Mucosa of descending colon (tissue), 3 donors: ENCODE measurements around the gene DDN. TPM values are rescaled to one million over a fixed set of nuclear protein-coding genes. Genes with fewer than 3 reads are reported as not detected.

Source experiments
- ATAC-seq: fragments of 200-7000 bp; cut with Tn5 transposase; one replicate; pipeline ENCODE4 v1.9.1; 2020; ENCODE audit warnings: mild to moderate bottlenecking, moderate library complexity
- DNase-seq, 3 donors: peaks; one replicate each; pipeline ENCODE4 v3.0.0-alpha.2; 2020
- H3K36me3 ChIP-seq: fragments of 200-600 bp; one replicate; pipeline ENCODE4 v1.8.0; 2021; ENCODE audit warnings: low read depth, mild to moderate bottlenecking
- H3K4me1 ChIP-seq: fragments of 200-600 bp; one replicate; pipeline ENCODE4 v1.8.0; 2021; ENCODE audit warnings: low read depth, mild to moderate bottlenecking
- H3K4me3 ChIP-seq: fragments of 200-600 bp; one replicate; pipeline ENCODE4 v1.8.0; 2021; ENCODE audit warnings: mild to moderate bottlenecking
- H3K9me3 ChIP-seq: fragments of 200-600 bp; one replicate; pipeline ENCODE4 v1.8.0; 2021; ENCODE audit warnings: mild to moderate bottlenecking
- intact Hi-C, 2 donors: fragments of 100-400 bp; cut with DNase I in 1 of 2; cut with micrococcal nuclease in 1 of 2; formaldehyde crosslinking; loops; one replicate each; pipeline versions ENCODE4 v1.11.0 to v1.11.1; 2022; cut with DNase I, micrococcal nuclease
- total RNA-seq, 3 donors: library from RNA; stranded (reverse); fragmentation: NEBNext Ultra II Directional in 2 of 3; extraction: Animal tissue kit (Norgen Biotek cat#: 25700) in 2 of 3; gene quantifications; one replicate each; pipeline versions ENCODE4 v1.2.1 to v1.2.4, GENCODE V29; 2021 to 2023
- TF ChIP-seq, protein P1 (sequence below): fragments of 200-600 bp; IDR thresholded peaks from one replicate; pipeline ENCODE4 v1.8.0; 2022; ENCODE audit warnings: antibody characterized with exemption, mild to moderate bottlenecking
- donor health status: DM: no; HTN: no; CAD: no; lungs with moderate emphysema.
- donor health status: DM: no; HTN: no; CAD: no.
- donor health status: DM: no; HTN: yes; CAD: no.

The DDN gene
- total RNA-seq, 3 donors from 2014 or later, result 0.12 TPM; not detected in 2

DNA sequence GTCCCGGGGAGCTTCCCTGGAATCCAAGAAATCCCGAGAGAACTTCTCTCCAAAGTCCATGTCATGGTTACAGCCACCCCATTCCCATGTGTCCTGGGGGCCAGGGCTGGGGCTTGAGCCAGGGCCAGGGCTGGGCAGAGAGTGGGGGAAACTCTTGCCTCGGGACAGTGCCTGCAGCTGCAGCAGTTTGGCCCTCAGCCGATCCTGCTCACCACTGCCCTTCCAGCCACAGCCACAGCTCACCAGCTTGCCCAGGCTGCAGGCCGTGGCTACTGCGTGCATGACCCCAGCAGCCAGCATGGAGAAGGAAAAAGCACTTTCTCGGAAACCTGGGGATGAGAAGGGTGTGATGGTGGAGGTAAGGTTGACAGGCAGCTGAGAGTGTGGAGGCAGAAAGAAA is 31.2 kb downstream of the DDN start:
- no peaks in the 10 kb centered on the region for H3K36me3 ChIP-seq
- TF ChIP-seq, protein P1, sequence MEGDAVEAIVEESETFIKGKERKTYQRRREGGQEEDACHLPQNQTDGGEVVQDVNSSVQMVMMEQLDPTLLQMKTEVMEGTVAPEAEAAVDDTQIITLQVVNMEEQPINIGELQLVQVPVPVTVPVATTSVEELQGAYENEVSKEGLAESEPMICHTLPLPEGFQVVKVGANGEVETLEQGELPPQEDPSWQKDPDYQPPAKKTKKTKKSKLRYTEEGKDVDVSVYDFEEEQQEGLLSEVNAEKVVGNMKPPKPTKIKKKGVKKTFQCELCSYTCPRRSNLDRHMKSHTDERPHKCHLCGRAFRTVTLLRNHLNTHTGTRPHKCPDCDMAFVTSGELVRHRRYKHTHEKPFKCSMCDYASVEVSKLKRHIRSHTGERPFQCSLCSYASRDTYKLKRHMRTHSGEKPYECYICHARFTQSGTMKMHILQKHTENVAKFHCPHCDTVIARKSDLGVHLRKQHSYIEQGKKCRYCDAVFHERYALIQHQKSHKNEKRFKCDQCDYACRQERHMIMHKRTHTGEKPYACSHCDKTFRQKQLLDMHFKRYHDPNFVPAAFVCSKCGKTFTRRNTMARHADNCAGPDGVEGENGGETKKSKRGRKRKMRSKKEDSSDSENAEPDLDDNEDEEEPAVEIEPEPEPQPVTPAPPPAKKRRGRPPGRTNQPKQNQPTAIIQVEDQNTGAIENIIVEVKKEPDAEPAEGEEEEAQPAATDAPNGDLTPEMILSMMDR, result no peak
- H3K4me3 ChIP-seq, result no peak overlapping the region
- H3K4me1 ChIP-seq, result peaks cover 29% of the 10 kb centered on the region
- DNase-seq (no peak), ATAC-seq (no peak)
- intact Hi-C loops, result no loop called here
- no peaks in the 10 kb centered on the region for H3K9me3 ChIP-seq

DNA sequence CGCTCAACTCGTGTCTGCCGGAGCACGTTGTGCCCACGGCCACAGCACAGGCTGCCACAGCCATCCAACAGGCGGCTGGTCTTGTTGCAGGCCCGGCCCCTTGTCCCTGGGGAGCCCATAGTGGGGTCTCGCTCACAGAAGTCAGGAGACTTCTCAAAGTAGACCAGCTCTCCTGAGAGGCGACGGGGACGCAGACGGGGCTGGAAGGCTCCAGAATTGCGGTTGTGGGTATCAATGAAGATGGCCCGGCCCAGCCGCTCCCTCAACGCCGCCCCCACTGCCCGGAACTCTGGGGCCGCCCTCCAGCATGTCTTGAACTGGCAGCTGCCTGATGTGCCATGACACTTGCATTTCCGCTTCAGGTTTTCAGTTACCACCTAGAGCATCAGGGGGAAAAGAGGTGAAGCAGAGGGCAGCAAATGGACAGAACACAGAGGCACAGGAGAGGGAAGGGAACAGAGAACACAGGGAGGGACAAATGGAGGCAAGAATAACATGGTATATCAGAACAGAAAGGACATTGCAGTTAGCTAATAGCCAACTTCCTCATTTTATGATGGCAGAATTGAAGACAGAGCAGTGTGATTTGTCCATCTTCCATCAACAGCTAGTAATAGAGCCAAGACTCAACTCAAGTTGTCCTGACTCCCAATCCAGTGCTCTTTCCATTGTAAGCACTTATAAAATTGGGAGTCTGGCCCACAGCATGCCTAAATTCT is 32.8 kb downstream of the DDN start:
- TF ChIP-seq, protein P1, result no peak
- intact Hi-C loops, result no loop called here
- H3K36me3 ChIP-seq, result no peaks in the 10 kb centered on the region
- no peaks in the 10 kb centered on the region for H3K9me3 ChIP-seq
- no peak overlapping the region for H3K4me3 ChIP-seq
- peaks cover 18% of the 10 kb centered on the region for H3K4me1 ChIP-seq
- DNase-seq (no peak), ATAC-seq (no peak)

DNA sequence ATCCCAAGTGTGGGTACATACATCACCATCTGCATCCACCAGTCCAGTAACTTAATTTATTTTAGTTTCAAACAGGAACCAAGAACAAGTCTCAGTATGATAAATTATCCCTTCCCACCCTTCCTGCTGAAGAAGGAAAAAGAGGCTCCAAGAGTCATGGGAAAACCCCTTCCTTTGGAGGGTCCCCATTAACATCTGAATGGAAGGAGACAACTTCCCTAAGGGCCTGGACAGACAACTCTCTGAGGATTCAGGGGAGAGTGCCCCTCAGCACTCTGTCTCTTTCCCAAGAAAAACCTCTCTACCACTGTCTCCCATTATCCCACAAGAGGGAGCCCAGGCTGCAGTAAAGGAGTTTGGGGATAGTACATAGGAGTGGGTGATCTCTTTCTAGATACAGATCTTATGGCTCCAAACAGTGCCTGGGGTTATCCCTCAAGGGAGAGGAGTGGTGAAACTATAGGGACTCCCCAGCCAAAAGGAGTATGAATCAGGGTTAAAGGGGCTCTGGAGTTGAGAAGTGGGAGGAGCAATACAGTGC is 33.8 kb downstream of the DDN start:
- ATAC-seq, result no peak
- H3K9me3 ChIP-seq, result no peaks in the 10 kb centered on the region
- no peaks in the 10 kb centered on the region for H3K36me3 ChIP-seq
- DNase-seq, result no peak
- intact Hi-C loops, result no loop called here
- H3K4me3 ChIP-seq, result no peak overlapping the region
- TF ChIP-seq, protein P1, result no peak
- H3K4me1 ChIP-seq, result peaks cover 11% of the 10 kb centered on the region

DNA sequence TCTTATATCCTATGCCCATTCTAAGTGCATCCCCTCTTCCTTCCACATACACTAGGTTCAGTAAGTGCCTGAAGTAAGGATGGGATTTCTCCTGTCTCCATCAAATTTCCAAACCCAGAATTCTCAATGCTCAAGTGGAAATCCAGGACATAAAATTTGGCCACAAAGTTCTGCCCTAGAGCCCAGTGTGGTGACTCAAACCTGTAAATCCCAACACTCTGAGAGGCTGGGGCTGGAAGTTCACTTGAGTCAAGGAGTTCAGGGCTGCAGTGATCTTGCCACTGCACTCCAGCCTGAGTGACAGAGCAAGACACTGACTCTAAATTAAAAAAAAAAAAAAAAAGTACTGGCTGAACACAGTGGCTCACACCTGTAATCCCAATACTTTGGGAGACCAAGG is 37.4 kb downstream of the DDN start:
- H3K4me3 ChIP-seq, result no peak overlapping the region
- TF ChIP-seq, protein P1, result no peak
- intact Hi-C loops, result no loop called here
- H3K9me3 ChIP-seq, result no peaks in the 10 kb centered on the region
- DNase-seq (no peak), ATAC-seq (no peak)
- no peaks in the 10 kb centered on the region for H3K36me3 ChIP-seq
- peaks cover 8% of the 10 kb centered on the region for H3K4me1 ChIP-seq

DNA sequence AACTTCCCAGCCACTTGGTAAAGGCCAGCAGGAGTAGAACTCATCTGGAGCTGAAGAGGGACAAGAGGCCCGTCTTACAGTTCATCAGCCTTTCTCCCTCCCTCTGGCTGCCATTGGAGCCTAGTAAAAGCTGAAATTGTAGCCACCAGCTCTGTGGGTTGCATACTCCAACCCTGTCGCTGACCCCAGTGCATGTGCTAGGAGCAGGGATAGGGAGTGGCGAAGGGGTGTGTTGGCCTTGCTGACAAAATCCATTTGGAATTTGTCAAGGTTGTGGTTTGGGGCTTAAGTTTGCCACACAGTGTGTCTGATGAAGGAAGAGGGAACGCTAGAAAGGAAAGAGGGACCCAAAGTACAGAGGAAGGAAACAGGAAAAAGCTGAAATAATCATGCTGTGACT is 37.8 kb downstream of the DDN start:
- H3K4me1 ChIP-seq, result peaks cover 8% of the 10 kb centered on the region
- TF ChIP-seq, protein P1, result no peak
- no peaks in the 10 kb centered on the region for H3K36me3 ChIP-seq
- intact Hi-C loops, result no loop called here
- ATAC-seq (no peak), DNase-seq (no peak)
- no peaks in the 10 kb centered on the region for H3K9me3 ChIP-seq
- no peak overlapping the region for H3K4me3 ChIP-seq
